NCI-H774 (cell line): ENCODE results near the gene TNP2.
"Not testable (repeated sequence)": the region's sequence is repeated elsewhere in the genome, so short reads cannot be mapped to it uniquely, and the experiment has no call there.

Experiments
- DNase-seq: peaks from one replicate; lab custom pipeline; 2025; lab: John Stamatoyannopoulos, UW

The TNP2 gene

GRCh38 chr16:11299865-11300559 is 30.9 kb upstream of the TNP2 start:
- no peak for DNase-seq

DNA sequence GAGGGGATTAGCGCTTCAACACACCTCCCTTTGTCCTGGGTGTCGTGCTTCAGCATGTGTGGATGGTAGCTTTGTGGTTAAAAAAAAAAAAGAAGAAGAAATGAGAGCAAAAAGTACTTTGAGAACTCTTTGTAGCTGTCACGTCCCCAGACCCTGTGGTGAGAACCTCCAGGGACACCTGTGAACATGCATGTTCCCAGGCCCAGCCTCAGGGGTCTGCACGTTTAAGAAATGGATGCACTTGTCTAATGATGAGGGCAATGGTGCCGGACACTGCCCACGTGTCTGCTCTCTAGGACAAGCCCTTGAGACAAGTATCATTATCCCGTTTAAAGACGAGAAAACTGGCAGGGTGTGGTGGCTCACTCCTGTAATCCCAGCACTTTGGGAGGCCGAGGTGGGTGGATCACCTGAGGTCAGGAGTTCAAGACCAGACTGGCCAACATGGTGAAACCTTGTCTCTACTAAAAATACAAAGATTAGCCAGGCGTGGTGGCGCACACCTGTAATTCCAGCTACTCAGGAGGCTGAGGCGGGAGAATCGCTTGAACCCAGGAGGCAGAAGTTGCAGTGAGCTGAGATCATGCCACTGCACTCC is 29.9 kb upstream of the TNP2 start:
- DNase-seq: not testable (repeated sequence)

DNA sequence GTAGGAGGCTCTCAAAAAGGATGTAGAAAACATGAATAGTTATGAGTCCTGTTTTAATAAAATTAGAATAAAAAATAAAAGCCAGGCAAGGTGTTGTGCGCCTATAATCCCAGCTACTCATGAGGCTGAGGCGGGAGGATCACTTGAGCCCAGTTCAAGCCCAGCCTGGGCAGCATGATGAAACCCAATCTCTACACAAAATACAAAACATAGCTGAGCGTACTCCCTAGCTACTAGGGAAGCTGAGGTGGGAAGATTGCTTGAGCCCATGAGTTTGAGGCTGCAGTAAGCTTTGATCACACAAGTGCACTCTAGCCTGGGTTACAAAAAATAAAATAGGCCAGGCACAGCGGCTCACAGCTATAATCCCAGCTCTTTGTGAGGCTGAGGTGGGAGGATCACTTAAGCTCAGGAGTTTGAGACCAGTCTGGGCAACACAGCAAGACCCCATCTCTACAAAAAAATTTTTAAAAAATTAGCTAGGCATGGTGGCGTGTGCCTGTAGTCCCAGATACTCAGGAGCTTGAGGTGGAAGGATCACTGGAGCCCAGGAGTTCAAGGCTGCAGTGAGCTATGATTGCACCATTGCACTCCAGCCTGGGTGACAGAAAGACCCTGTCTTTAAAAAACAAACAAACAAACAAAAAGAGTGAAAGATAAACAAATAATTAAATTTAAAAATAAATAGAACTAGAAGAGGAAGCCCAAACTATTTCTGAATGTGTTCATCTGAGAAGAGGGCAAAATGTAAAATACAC is 29.2 kb upstream of the TNP2 start:
- no peak for DNase-seq

DNA sequence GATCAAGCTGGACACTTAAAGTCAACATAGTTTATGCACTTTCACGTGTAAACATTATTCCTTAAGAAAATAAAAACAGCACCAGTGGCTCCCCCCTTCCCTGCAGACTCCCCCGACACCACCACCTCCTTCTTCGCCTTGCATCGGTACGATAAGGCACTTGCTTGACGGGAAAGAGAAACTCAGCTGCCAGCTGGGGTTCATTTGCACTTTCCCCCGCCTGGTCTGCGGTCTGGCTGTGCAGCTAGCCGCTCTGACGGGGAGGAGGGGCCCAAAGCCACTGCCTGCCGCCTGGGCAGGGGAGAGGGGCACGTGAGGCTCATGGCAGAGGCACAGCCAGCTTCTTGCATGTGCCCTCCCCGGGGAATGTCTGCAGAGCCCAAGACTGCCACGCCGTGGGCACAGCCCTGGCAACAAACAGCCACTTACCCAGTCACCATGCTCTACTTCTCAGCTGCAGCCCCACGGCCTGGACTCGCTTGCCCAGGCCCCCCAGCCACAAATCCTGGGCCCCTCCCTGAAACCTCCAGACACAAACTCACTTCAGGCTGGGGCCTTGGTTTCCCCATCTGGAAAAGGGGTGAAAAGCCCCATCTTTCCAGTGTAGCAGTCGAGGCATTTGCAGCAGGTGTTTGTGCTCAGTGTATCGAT is 28.5 kb upstream of the TNP2 start:
- peak; percentile 45 for DNase-seq

GRCh38 chr16:11296706-11297491 is 27.8 kb upstream of the TNP2 start:
- DNase-seq: no peak

- DNase-seq: no peak
Observed at GRCh38 chr16:11296351-11296705, 27.2 kb upstream of the TNP2 start.

DNA sequence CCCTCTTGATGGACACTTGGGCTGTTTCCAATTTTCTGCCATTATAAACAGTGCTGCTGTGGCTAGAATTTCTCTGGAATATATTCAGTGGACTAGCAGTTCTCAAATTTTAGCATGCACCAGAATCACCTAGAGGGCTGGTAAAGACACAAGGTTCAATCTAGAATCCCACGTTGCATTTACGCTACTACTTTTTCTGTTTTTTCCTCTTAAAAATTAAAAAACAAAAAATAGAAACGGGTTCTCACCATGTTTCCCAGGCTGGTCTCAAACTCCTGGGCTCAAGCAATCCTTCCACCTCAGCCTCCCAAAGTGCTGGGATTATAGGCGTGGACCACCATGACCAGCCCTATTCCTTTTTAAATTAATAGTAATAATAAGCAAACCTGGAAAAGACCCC is 26.5 kb upstream of the TNP2 start:
- DNase-seq: no peak

DNA sequence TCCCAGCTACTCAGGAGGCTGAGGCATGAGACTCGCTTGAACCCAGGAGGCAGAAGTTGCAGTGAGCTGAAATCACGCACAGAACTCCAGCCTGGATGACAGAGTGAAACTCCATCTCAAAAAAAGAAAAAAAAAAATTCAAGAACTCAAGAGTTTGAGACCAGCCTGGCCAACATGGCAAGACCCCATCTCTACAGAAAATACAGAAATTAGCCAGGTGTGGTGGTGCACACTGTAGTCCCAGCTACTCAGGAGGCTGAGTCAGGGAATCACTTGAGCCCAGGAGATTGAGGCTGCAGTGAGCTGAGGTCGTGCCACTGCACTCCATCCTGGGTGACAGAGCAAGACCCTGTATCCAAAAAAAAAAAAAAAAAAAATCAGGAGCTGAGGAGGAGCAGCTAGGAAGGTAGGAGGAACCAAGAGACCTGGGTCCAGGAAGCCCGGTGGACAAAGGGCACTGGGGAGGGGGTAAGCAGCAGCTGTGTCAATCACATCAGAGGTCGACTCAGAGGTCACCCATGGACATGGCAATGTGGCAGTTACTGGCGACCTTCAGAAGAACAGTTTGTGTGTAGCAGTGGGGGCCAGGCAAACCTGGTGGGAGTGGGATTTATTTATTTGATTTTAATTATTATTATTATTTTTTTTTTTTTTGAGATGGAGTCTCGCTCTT is 23.1 kb upstream of the TNP2 start:
- no peak for DNase-seq

- no peak for DNase-seq
Observed at GRCh38 chr16:11291091-11291703, 22.1 kb upstream of the TNP2 start.

DNA sequence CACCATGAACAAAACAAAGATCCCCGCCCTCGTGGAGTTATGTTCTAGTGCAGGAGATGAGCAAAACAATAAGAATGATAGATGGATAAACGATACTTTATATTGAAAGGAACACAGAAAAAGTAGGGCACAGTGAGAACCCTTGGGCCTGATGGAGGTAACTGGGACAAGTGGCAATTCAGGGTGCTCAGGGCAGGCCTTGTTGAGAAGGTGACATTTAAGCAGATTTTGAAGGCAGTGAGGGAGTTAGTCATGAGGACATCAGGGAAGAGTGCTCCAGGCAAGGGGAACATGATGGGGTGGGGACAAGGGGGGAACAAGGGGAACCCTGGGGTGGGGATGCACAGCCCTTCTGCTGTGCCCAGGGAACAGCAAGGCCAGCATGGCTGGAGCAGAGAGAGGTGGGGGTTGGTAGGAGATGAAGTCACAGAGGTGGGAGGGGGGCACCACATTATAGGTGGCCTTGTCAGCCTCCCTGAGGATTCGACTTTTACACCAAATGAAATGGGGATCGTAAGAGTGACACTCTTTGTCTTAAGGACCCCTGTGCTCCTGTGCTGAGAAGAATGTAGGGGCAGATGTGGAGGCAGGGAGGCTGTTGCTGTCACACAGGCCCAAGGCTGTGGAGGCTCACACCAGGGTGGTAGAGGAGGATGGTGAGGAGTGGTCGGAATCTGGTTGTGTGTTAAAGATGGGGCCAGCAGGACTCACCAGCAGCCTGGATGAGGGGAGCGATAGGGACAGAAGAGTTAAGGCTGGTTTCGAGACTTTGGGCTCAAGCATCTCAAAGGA is 21.2 kb upstream of the TNP2 start:
- no peak for DNase-seq

DNA sequence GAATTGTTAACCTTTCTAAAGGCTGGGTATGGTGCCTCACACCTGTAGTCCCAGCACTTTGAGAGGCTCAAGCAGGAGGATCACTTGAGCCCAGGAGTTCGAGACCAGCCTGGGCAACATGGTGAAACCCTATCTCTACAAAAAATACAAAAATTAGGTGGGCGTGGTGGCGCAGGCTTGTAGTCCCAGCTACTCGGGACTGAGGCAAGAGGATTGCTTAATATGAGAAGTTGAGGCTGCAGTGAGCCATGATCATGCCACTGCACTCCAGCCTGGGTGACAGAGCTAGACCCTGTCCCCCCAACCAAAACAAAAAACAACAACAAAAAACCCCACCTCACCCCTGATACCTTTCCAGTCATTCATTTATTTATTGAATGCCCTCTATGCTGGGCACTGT is 20.6 kb upstream of the TNP2 start:
- not testable (repeated sequence) for DNase-seq

GRCh38 chr16:11289202-11289601 is 20.1 kb upstream of the TNP2 start:
- DNase-seq: no peak

DNA sequence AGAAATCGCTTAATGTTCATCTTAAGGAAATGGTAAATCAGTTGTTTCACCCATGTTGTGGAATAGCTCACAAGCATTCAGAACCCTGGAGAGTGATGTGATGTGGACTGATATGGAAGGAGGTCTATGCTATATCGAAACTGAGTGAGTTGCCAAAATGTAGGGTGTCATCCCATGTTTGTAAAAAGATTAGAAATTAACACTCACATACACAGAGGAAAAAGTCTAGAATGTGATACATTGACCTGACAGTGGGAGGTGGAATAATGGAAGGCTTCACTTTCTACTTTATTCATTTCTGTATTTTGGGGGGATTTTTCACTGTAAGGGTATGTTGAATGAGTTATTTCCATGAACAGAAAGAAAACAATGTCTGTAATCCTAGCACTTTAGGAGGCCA is 16.7 kb upstream of the TNP2 start:
- no peak for DNase-seq

- no peak for DNase-seq
Observed at GRCh38 chr16:11283820-11284248, 14.7 kb upstream of the TNP2 start.

DNA sequence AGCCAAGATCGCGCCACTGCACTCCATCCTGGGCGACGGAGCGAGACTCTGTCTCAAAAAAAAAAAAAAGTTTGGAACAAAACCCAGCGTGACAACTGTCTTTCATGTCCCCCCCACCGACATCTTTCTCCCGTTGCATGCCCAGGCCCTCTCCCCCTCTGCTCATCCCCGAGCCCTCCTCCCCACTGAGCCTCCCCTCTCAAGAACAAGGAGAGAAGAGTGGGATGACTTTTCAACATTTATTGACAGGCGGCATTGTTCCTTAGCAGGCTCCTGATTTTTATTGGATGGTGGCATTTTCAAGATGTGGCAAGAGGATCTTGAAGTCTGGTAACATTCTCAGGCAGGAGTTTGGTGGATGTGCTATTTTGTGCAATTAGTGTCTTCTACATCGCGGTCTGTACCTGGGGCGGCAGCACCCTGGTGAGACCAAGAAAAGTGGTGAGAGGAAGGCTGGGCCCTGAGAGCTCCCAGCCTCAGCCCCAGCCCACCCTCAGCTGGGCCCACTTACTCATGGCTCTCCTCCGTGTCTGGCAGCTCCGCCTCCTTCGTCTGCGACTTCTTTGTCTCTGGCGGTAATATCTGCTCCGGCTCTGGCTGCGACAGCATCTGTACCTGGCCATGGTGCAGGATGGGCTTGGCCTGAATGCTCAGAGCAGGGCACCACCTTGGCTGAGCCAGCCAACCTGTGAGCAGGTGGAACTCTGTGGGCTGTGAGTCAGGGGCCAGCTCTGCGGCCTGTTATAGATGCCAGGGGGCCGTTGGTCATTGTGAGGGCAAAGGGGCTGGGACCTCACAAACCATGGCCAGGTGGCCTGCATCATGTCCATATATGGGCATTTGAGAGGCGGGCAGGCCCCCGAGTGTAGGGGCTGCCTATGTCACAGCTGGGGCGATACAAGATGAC is 11.7 kb upstream of the TNP2 start, which contains the start of gene PRM1:
Gene PRM1, minus strand, starts transcription at position 715 of the 907 bp plus-strand sequence. Its CDS starts 92 bp downstream, at position 623.
- no peak for DNase-seq

GRCh38 chr16:11278681-11279628 is 9.8 kb upstream of the TNP2 start:
- no peak for DNase-seq

DNA sequence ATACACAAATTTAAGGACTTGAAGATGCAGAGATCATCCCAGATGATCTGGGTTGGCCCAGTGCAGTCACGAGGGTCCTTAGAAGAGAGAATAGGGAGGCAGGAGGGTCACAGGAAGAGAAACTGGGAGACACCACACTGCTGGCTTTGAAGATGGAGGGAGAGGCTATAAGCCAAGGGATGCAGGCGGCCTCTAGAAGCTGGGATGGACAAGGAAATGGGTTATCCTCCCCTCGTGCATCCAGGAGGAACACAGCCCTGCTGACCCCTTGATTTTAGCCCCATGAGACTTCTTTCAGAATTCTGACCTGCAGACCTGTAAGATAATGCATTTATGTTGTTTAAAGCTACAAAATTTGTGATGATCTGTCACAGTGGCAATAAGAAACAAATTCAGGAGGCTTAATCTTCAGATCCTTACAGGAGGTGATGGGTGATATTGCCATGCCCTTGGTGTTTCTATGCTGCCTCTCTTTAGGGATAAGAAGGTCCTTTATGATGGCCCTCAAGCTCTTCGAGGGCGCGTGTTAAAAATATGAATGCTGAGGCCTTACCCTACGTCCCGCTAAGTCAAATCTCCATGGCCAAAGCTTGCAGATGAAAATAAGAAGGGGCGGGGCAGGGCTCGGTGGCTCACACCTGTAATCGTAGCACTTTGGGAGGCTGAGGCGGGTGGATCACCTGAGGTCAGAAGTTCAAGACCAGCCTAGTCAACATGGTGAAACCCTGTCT is 8.6 kb upstream of the TNP2 start:
- no peak for DNase-seq
